ENCODE results near the gene F13A1.

DNA sequence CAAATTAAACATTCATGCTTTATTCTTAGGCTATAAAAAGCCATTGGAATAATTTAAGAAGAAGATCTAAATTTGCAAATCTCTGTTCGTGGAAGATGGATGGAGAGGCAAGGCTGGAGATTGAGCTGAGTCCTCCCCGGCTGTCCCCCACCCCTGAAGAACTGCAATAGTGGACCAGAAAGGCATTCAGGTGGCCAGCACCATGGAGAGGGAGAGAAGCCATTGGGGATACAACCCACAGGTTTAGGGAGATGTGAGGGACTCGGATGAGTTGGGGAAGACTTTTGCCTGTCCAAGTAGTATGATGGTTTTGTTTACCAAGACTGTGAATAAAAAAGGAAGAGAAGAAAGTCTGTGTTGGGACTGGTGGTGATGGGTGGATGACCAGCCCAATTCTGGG lies 120.8 kb downstream of the F13A1 start:
- TF ChIP-seq, protein P1, sequence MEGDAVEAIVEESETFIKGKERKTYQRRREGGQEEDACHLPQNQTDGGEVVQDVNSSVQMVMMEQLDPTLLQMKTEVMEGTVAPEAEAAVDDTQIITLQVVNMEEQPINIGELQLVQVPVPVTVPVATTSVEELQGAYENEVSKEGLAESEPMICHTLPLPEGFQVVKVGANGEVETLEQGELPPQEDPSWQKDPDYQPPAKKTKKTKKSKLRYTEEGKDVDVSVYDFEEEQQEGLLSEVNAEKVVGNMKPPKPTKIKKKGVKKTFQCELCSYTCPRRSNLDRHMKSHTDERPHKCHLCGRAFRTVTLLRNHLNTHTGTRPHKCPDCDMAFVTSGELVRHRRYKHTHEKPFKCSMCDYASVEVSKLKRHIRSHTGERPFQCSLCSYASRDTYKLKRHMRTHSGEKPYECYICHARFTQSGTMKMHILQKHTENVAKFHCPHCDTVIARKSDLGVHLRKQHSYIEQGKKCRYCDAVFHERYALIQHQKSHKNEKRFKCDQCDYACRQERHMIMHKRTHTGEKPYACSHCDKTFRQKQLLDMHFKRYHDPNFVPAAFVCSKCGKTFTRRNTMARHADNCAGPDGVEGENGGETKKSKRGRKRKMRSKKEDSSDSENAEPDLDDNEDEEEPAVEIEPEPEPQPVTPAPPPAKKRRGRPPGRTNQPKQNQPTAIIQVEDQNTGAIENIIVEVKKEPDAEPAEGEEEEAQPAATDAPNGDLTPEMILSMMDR (optimal IDR thresholded peaks at IDR 0.05 in 1 of 3, IDR thresholded peaks at IDR 0.05 in 1 of 3, conservative IDR thresholded peaks at IDR 0.05 in 1 of 3; ENCODE audit: extremely low read depth in 1 of 3, insufficient read depth in 2 of 3, low read length in 3 of 3) = no peak
- no peak for TF ChIP-seq EZH2 (IDR thresholded peaks at IDR 0.05; ENCODE audit: low read length)

All from keratinocyte (primary cell).